GM06990 (cell line): Measurements from ENCODE around the gene RHOB.

Experiments used
- DNase-seq: peaks from one replicate; pipeline ENCODE4 v3.0.0-alpha.2; 2011; ENCODE audit not compliant: insufficient read length; ENCODE audit errors: extremely low read depth
- H3K27me3 ChIP-seq: replicated peaks from 2 replicates; pipeline ENCODE4 v1.6.0; 2011; ENCODE audit warnings: low read length; ENCODE audit not compliant: control insufficient read depth, insufficient read depth
- H3K36me3 ChIP-seq: 2 replicates; pipeline ENCODE4 v1.5.1; 2011; ENCODE audit warnings: low read length; ENCODE audit not compliant: control insufficient read depth, insufficient read depth
- H3K4me3 ChIP-seq: replicated peaks from 2 replicates; pipeline ENCODE4 v1.5.1; 2011; ENCODE audit warnings: low read depth, mild to moderate bottlenecking, control low read depth, low read length
- TF ChIP-seq, protein P1 (sequence below): IDR thresholded peaks from 2 replicates; pipeline ENCODE4 v1.5.1; 2011; ENCODE audit warnings: low read length, control low read depth, mild to moderate bottlenecking, inconsistent platforms; ENCODE audit not compliant: insufficient read depth, poor library complexity, severe bottlenecking

The RHOB gene

GRCh38 chr2:20419007-20419576 is 27.8 kb upstream of the RHOB start:
- no peaks in the 10 kb centered on the region; the same call in 1 of the 2 replicates for H3K27me3 ChIP-seq
- TF ChIP-seq, protein P1, sequence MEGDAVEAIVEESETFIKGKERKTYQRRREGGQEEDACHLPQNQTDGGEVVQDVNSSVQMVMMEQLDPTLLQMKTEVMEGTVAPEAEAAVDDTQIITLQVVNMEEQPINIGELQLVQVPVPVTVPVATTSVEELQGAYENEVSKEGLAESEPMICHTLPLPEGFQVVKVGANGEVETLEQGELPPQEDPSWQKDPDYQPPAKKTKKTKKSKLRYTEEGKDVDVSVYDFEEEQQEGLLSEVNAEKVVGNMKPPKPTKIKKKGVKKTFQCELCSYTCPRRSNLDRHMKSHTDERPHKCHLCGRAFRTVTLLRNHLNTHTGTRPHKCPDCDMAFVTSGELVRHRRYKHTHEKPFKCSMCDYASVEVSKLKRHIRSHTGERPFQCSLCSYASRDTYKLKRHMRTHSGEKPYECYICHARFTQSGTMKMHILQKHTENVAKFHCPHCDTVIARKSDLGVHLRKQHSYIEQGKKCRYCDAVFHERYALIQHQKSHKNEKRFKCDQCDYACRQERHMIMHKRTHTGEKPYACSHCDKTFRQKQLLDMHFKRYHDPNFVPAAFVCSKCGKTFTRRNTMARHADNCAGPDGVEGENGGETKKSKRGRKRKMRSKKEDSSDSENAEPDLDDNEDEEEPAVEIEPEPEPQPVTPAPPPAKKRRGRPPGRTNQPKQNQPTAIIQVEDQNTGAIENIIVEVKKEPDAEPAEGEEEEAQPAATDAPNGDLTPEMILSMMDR = no peak
- no peak overlapping the region for H3K4me3 ChIP-seq
- DNase-seq = no peak
- H3K36me3 ChIP-seq = no peaks in the 10 kb centered on the region

DNA sequence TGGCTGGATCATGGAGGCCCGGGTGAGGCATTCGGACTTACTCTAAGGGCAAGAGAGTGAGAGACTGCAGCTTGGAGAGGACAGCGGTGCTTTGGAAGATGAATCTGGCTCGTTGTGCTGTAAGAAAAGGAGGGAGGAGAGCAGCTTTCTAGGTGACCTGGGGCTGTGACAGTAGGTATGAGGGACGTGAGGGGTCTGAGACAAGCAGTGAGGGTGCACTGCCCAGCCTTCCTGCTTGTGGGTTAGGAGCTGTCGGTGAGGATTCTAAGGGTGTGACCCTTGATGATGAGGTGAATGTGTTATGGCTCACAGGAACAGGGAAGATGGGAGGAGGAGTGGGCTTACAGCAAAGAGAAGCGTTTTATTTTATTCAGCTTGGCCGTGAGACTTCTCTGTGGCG is 27.1 kb upstream of the RHOB start:
- H3K36me3 ChIP-seq = no peaks in the 10 kb centered on the region
- no peak for DNase-seq
- TF ChIP-seq, protein P1 = no peak
- no peak overlapping the region for H3K4me3 ChIP-seq
- H3K27me3 ChIP-seq = no peaks in the 10 kb centered on the region

DNA sequence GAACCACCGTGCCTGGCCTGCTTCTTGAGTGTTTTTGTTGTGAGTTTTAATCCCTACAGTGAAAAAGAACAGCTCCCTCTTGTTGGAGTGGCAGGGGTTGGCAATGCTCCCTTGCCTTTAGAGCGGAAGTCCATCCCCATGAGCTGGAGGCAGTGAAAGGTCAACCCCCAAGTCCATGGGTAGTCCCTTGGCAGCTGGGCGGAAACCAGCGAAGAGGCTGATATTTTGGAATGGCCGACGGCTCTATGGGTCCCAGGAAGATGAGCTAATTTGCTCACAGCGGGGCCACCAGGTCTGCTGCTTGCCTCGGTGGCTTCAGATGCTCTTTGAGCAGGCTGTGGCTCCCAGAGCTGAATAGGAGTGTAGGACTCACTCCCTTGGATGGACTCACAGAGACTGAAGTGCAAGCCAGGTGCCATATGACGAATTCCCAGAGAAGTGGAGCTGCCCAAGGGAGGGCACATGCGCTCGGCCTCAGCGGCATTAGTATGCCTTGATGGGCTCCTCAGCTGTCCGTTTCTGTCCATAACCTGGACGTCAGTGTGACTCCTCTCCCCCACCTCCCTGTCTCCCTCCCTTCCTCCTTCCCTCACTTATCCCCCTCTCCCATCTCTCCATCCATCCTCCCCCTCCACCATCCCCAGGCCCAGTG is 25.4 kb upstream of the RHOB start:
- Histone ChIP-seq H3K27me3 (no peaks in the 10 kb centered on the region), H3K4me3 (no peak overlapping the region), H3K36me3 (no peaks in the 10 kb centered on the region)
- no peak for DNase-seq
- TF ChIP-seq, protein P1 = no peak

GRCh38 chr2:20421988-20422370 is 24.9 kb upstream of the RHOB start:
- no peak overlapping the region for H3K4me3 ChIP-seq
- H3K36me3 ChIP-seq = no peaks in the 10 kb centered on the region
- H3K27me3 ChIP-seq = no peaks in the 10 kb centered on the region
- no peak for DNase-seq
- TF ChIP-seq, protein P1 = no peak

GRCh38 chr2:20422402-20423271 is 24.2 kb upstream of the RHOB start:
- no peaks in the 10 kb centered on the region for H3K27me3 ChIP-seq
- H3K4me3 ChIP-seq = no peak overlapping the region
- TF ChIP-seq, protein P1 = peak; percentile 36
- DNase-seq = no peak
- H3K36me3 ChIP-seq = no peaks in the 10 kb centered on the region
